OCI-LY1 (cell line): Measurements from ENCODE around the gene RAI1.

Source experiments
- H2AFZ ChIP-seq: fragments of 200-600 bp; sonication (generic), shearing (Covaris generic); 2 replicates; pipeline ENCODE4 v1.6.0; 2014; ENCODE audit warnings: antibody characterized with exemption, mild to moderate bottlenecking, low read length
- H3F3A ChIP-seq: fragments of 200-600 bp; sonication (generic), shearing (Covaris generic); 2 replicates; pipeline ENCODE4 v1.6.0; 2014; ENCODE audit warnings: mild to moderate bottlenecking, antibody characterized with exemption, low read length, moderate library complexity; ENCODE audit not compliant: insufficient read depth
- H3K27ac ChIP-seq: fragments of 200-600 bp; sonication (generic); 2 replicates; pipeline ENCODE4 v1.5.1; 2014; ENCODE audit warnings: low read length, mixed run types, mild to moderate bottlenecking, low read depth; ENCODE audit not compliant: poor library complexity, severe bottlenecking
- H3K27me3 ChIP-seq: fragments of 200-600 bp; sonication (generic); 2 replicates; pipeline ENCODE4 v1.6.0; 2014; ENCODE audit warnings: antibody characterized with exemption, mild to moderate bottlenecking, low read length, moderate library complexity; ENCODE audit not compliant: insufficient read depth
- H3K36me3 ChIP-seq: fragments of 200-600 bp; sonication (generic); 2 replicates; pipeline ENCODE4 v1.6.1; 2014; ENCODE audit warnings: mild to moderate bottlenecking, antibody characterized with exemption, low read length, moderate library complexity, mixed read lengths; ENCODE audit not compliant: insufficient read depth
- H3K4me1 ChIP-seq: fragments of 200-600 bp; sonication (generic); 2 replicates; pipeline ENCODE4 v1.5.1; 2014; ENCODE audit warnings: mild to moderate bottlenecking, low read length, moderate library complexity; ENCODE audit not compliant: insufficient read depth, severe bottlenecking
- H3K4me2 ChIP-seq: fragments of 200-600 bp; sonication (generic), shearing (Covaris generic); 2 replicates; pipeline ENCODE4 v1.6.1; 2014; ENCODE audit warnings: low read length
- H3K4me3 ChIP-seq: fragments of 200-600 bp; sonication (generic); 2 replicates; pipeline ENCODE4 v1.5.1; 2014; ENCODE audit warnings: low read length, low read depth, mild to moderate bottlenecking, mixed read lengths; ENCODE audit not compliant: poor library complexity, severe bottlenecking
- H3K79me2 ChIP-seq: fragments of 200-600 bp; shearing (Covaris generic); 2 replicates; pipeline ENCODE4 v1.6.1; 2016; ENCODE audit warnings: mixed run types, low read length, mixed read lengths; ENCODE audit not compliant: insufficient read depth
- H3K9ac ChIP-seq: fragments of 200-600 bp; sonication (generic), shearing (Covaris generic); 2 replicates; pipeline ENCODE4 v1.6.1; 2014; ENCODE audit warnings: mild to moderate bottlenecking, low read length, mixed read lengths
- H3K9me2 ChIP-seq: fragments of 200-600 bp; sonication (generic), shearing (Covaris generic); 2 replicates; pipeline ENCODE4 v1.6.1; 2014; ENCODE audit warnings: low read depth, mild to moderate bottlenecking, low read length, mixed read lengths
- H3K9me3 ChIP-seq: fragments of 200-600 bp; shearing (Covaris generic); 2 replicates; pipeline ENCODE4 v1.6.1; 2014; ENCODE audit warnings: low read length, mixed read lengths
- H4K20me1 ChIP-seq: fragments of 200-600 bp; sonication (generic), shearing (Covaris generic); 2 replicates; pipeline ENCODE4 v1.6.0; 2016; ENCODE audit warnings: mild to moderate bottlenecking, low read length; ENCODE audit not compliant: insufficient read depth
- EZH2 ChIP-seq: fragments of 200-600 bp; sonication (generic), shearing (Covaris generic); IDR thresholded peaks from 2 replicates; pipeline ENCODE4 v1.8.0; 2017; ENCODE audit warnings: borderline replicate concordance, mixed run types, mild to moderate bottlenecking, antibody characterized with exemption, low read length, moderate library complexity, mixed read lengths
- TF ChIP-seq, protein P1 (sequence below): fragments of 200-600 bp; sonication (generic), shearing (Covaris generic); IDR thresholded peaks from 2 replicates; pipeline ENCODE4 v1.5.1; 2017; ENCODE audit warnings: mild to moderate bottlenecking, antibody characterized with exemption, low read length, moderate library complexity, mixed read lengths

The RAI1 gene

DNA sequence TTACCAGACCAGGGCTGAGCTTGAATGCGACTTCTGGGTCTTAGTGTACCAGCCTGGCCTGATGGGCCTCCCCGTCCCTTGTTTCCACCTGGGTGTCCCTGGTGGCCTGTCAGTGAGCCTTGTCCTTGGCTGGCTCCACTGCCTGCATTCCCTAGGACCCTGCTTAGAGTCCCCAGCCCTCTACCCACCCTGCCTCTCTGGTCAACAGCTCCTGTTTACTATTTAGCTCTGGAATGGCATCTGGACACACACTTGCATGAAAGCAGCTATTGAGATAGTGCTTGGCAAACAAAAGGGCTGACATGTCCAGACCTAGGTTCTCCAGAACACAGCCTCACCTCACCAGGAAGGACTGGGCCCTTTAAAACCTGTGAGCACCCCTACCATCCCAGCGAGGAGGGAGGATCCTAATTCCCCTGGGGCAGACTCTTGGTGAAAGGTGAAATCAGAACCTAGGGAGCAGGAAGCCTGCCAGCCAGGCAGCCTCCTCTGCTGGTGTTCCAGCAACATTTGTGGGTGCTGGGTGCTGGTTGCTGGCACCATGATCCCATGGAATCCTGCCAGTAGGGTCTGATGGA lies 38.8 kb downstream of the RAI1 start:
- Histone ChIP-seq H3K9me3 (no peaks in the 10 kb centered on the region), H3K4me2 (no peak overlapping the region), H3K9ac (no peak overlapping the region), H3K4me1 (no peaks in the 10 kb centered on the region), H3F3A (no peaks in the 10 kb centered on the region), H2AFZ (no peak overlapping the region), H3K36me3 (no peaks in the 10 kb centered on the region), H3K27ac (no peak overlapping the region), H3K27me3 (peaks cover 8% of the 10 kb centered on the region), H3K4me3 (no peak overlapping the region), H3K9me2 (no peaks in the 10 kb centered on the region), H3K79me2 (no peaks in the 10 kb centered on the region), H4K20me1 (no peaks in the 10 kb centered on the region)
- TF ChIP-seq, protein P1, sequence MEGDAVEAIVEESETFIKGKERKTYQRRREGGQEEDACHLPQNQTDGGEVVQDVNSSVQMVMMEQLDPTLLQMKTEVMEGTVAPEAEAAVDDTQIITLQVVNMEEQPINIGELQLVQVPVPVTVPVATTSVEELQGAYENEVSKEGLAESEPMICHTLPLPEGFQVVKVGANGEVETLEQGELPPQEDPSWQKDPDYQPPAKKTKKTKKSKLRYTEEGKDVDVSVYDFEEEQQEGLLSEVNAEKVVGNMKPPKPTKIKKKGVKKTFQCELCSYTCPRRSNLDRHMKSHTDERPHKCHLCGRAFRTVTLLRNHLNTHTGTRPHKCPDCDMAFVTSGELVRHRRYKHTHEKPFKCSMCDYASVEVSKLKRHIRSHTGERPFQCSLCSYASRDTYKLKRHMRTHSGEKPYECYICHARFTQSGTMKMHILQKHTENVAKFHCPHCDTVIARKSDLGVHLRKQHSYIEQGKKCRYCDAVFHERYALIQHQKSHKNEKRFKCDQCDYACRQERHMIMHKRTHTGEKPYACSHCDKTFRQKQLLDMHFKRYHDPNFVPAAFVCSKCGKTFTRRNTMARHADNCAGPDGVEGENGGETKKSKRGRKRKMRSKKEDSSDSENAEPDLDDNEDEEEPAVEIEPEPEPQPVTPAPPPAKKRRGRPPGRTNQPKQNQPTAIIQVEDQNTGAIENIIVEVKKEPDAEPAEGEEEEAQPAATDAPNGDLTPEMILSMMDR, result no peak
- no peak for TF ChIP-seq EZH2

DNA sequence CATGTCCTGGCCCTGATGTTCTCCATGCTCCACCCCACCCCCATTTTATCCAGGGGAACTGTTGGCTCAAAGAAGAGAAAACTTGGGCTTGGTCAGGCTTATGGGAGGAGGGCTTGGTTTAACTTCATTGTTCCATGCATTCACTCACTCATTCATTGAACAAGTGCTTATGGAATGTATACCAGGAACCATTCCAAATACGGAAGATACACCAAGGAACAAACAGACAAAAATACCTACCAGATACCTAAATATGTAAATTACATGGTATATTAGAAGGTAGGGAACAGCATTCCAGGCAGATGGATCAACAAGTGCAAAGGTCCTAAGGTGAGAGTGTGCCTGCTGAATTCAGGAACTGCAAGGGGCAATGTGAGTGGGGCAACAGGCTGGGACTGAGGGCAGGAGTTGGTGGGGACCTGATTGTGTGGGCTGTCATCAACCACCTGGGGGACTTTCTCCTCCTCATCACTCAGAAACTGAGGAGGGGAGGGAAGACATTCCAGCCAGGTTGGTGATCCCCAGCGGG lies 39.9 kb downstream of the RAI1 start:
- no peak overlapping the region for H3K4me3 ChIP-seq
- no peak overlapping the region for H3K9ac ChIP-seq
- H4K20me1 ChIP-seq, result no peaks in the 10 kb centered on the region
- H3K27ac ChIP-seq, result no peak overlapping the region
- no peaks in the 10 kb centered on the region for H3K79me2 ChIP-seq
- H3K36me3 ChIP-seq, result no peaks in the 10 kb centered on the region
- no peaks in the 10 kb centered on the region for H3K9me2 ChIP-seq
- no peak overlapping the region for H2AFZ ChIP-seq
- TF ChIP-seq, protein P1, result no peak
- TF ChIP-seq EZH2, result no peak
- H3F3A ChIP-seq, result no peaks in the 10 kb centered on the region
- H3K4me1 ChIP-seq, result no peaks in the 10 kb centered on the region
- H3K9me3 ChIP-seq, result no peaks in the 10 kb centered on the region
- H3K27me3 ChIP-seq, result peaks cover 8% of the 10 kb centered on the region
- no peak overlapping the region for H3K4me2 ChIP-seq

DNA sequence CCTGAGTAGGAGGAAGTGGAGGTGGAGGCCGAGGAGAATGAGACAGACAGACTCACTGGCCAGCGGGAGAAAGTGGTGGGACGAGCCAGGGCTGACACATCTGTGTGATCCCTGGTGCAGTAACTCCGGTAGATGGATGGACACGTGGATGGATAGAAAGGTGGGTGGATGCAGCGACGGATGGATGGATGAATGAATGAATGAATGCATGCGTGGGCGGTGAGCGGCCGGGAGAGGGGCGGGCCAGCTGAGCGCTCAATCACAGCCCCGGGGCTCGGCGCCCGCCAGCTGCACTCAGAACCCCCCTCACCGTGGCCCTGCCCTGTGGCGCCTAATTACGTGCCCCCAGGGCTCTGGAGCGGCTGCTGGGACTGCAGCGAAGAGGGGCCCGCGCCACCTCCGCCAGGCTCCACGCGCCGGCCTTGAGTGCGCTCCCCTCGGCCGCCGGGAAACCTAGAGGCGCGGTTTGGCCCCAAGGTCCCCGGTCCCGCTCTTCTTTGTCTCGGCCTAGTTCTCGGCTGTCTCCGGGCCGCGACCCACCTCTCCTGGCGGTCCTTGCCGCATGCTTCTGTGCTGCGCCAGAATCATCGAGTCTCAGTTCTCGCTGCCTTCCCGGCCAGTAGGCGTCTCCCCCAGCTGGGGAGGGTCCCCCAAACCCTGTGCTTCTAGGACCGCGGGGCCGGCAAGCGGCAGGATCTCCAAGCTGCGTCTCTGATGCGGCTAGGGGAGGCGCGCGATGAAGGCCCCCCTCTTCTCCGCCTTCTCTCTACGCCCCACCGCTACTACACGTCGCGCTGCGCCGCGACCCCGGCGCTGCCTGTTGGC lies 41.0 kb downstream of the RAI1 start:
- TF ChIP-seq, protein P1, result no peak
- no peak for TF ChIP-seq EZH2
- H3K27me3 ChIP-seq, result peaks cover 8% of the 10 kb centered on the region
- H3K27ac ChIP-seq, result no peak overlapping the region
- no peaks in the 10 kb centered on the region for H4K20me1 ChIP-seq
- H3K36me3 ChIP-seq, result no peaks in the 10 kb centered on the region
- no peaks in the 10 kb centered on the region for H3F3A ChIP-seq
- H3K9me3 ChIP-seq, result no peaks in the 10 kb centered on the region
- no peak overlapping the region for H3K4me3 ChIP-seq
- H3K9ac ChIP-seq, result no peak overlapping the region
- no peaks in the 10 kb centered on the region for H3K79me2 ChIP-seq
- H3K9me2 ChIP-seq, result no peaks in the 10 kb centered on the region
- H2AFZ ChIP-seq, result no peak overlapping the region
- no peak overlapping the region for H3K4me2 ChIP-seq
- no peaks in the 10 kb centered on the region for H3K4me1 ChIP-seq
